Measurements from ENCODE around the gene JOSD2. TPM values are rescaled to one million over a fixed set of nuclear protein-coding genes. Genes with fewer than 3 reads are reported as not detected.

JOSD2 gene
- total and polyA plus RNA-seq, 9 of the 15 experiments (the other 6 are each of a cell fraction or from before 2014, with no cell fraction given) = 0.06 to 14.4 (median 3.1) TPM

DNA sequence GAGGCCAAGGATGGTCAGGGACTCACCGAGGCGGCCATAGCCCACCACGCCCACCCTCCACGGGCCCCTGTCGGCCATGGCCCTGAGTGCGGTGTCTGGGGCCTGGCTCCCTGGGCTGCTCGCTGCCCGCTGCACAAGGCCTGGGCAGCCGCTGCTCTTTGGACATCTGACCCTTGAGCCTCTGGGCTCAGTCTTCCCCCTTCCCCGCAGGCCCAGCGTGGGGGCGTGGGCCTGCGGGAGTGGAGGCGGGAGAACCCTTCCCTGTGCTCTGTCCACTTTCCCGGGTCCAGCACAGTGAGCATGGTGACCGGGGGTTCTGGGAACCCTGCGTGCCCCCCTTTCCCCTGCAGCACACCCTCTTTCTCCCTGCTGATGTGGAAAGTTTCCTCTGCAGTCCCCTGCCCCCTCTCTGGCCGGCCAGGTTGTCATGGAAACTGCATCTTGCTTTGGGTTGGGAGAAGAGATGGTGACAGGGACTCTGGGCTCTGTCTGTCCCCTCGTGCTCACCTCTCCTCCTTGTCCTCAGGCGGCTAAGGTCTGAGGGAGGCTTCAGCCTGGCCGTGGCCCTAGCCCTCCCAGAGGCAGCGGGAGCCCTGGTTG is 2.9 kb upstream of the JOSD2 start, which contains the start of gene ASPDH (continued):
- TF ChIP-seq, protein P1, sequence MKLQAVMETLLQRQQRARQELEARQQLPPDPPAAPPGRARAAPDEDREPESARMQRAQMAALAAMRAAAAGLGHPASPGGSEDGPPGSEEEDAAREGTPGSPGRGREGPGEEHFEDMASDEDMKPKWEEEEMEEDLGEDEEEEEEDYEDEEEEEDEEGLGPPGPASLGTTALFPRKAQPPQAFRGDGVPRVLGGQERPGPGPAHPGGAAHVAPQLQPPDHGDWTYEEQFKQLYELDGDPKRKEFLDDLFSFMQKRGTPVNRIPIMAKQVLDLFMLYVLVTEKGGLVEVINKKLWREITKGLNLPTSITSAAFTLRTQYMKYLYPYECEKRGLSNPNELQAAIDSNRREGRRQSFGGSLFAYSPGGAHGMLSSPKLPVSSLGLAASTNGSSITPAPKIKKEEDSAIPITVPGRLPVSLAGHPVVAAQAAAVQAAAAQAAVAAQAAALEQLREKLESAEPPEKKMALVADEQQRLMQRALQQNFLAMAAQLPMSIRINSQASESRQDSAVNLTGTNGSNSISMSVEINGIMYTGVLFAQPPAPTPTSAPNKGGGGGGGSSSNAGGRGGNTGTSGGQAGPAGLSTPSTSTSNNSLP (IDR thresholded peaks at IDR 0.05; ENCODE audit: borderline replicate concordance, low read depth, low read length) = no peak
- TF ChIP-seq MEF2D (tag; conservative IDR thresholded peaks at IDR 0.05; ENCODE audit: low read depth) (no peak), FOXA1 (IDR thresholded peaks at IDR 0.05; ENCODE audit: borderline replicate concordance) (no peak), NR2C2 (CRISPR knock-in tag; IDR thresholded peaks at IDR 0.05) (no peak), NR2C2 (tag; IDR thresholded peaks at IDR 0.05) (no peak), HNRNPLL (IDR thresholded peaks at IDR 0.05; ENCODE audit: low read depth, low read length, poor library complexity, severe bottlenecking) (no peak), TOE1 (IDR thresholded peaks at IDR 0.05; ENCODE audit: borderline replicate concordance) (no peak), TOE1 (CRISPR knock-in tag; IDR thresholded peaks at IDR 0.05; ENCODE audit: borderline replicate concordance, low read depth) (no peak), PYGO2 (tag; IDR thresholded peaks at IDR 0.05) (no peak), HLTF (IDR thresholded peaks at IDR 0.05) (no peak), TRIM24 (IDR thresholded peaks at IDR 0.05) (no peak), HDGF (IDR thresholded peaks at IDR 0.05) (no peak), HMG20A (CRISPR knock-in tag; conservative IDR thresholded peaks at IDR 0.05) (no peak), NUFIP1 (IDR thresholded peaks at IDR 0.05; ENCODE audit: partially characterized antibody) (no peak)
- TF ChIP-seq, protein P2, sequence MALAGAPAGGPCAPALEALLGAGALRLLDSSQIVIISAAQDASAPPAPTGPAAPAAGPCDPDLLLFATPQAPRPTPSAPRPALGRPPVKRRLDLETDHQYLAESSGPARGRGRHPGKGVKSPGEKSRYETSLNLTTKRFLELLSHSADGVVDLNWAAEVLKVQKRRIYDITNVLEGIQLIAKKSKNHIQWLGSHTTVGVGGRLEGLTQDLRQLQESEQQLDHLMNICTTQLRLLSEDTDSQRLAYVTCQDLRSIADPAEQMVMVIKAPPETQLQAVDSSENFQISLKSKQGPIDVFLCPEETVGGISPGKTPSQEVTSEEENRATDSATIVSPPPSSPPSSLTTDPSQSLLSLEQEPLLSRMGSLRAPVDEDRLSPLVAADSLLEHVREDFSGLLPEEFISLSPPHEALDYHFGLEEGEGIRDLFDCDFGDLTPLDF (CRISPR knock-in tag; IDR thresholded peaks at IDR 0.05) = no peak
